GM21515 (cell line): ENCODE data around the gene DMAP1.
"Not testable (repeated sequence)": the region's sequence is repeated elsewhere in the genome, so short reads cannot be mapped to it uniquely, and the experiment has no call there.

Experiments used
- ATAC-seq: cut with Tn5 transposase; IDR thresholded peaks from one replicate; pipeline ENCODE4 v1.9.1; 2021; ENCODE audit not compliant: unreplicated experiment

The DMAP1 gene

DNA sequence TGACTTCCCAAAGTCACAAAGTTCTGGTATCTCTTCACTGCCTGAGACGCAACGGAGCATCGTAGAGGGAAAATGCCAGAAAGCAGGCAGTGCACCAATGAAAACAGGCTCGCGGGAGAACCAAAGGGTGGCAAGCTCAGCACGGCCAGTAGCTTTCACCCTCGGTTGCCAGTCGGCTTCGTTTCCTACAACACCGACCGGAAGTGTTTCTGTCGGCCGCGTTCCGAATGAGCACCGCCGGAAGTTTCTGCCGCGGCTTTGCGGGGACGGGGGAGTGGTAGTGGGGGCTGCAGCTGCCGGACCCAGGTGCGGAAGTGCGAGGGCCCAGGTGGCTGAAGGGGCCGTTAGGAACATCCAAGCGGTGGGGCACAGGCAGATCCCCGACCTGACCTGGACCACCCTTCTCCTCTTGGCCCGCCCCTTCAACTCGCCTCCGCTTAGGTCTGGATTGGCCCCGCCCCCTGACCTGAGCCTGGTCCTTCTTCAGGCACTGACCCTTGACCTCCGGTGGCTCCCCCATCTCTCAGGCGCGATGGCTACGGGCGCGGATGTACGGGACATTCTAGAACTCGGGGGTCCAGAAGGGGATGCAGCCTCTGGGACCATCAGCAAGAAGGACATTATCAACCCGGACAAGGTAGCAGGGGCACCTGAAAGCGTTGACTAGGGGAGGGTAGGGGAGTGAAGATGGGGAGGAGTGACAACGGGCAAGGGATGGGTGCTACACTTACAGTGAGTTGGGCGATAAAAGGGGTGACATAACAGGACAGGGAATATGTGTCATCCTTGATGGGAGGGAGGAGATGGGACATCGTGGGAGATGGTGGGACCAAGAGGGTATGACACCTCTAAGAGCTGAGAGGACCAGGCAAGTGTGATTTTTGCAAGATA lies at the start of gene DMAP1:
Gene DMAP1, plus strand, starts transcription at position 250 of the 891 bp plus-strand sequence. Its CDS starts 283 bp downstream, at position 533.
- ATAC-seq: peak; percentile 74

DNA sequence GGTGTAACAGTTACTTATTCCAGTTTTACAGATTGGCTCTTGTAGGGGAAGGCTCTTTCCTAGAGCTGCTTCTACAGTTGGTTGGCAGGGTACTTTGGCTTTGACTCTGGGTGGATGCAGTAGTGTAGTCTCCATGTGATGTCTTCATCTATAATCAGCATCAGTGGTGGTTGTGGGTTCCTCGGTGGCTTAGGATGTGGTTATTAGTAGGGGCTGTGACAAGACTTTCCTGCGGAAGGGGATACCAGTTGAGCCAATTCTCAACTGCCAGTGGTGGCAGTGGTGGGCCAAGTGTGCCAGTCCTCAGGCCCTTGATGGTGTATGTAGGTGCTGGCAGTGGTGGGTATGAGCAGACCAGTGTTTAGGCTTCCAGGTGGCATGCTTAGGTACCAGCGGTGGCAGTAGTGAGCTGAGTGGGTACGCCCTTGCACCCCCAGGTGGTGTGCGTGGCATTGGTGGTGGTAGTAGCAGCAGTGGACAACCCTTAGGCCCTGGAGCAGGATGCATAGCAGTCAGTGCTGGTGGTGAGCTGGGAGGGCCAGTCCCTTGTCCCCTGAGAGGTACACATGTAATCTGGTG lies 44.7 kb upstream of the DMAP1 start:
- ATAC-seq: no peak

DNA sequence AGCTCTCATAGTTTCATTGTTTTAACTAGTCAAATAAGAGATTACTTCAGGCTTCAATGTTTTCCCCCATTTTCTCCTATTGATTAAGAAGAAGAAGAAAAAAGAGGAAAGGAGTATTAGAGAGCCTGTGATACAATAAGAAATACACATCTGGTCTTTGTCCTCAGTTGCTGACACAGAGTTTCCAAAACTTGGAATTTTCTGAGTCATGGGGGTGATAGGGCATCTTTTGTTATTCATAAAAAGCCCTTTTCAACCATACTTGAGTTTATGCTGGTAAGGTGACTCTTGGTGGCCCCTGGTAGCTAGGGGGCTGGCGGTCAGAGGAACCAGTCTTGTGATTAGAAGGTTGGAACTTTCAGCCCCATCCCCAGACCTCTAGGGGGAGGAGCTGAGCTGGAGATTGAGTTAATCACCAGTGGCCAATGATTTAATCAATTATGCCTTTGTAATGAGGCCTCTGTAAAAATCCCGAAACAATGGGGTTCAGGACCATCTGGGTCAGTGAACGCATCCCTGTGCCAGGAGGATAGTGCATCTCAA lies 42.9 kb upstream of the DMAP1 start:
- no peak for ATAC-seq

GRCh38 chr1:44174630-44175029 lies 38.6 kb upstream of the DMAP1 start:
- no peak for ATAC-seq

GRCh38 chr1:44200336-44200735 lies 12.9 kb upstream of the DMAP1 start:
- no peak for ATAC-seq

- not testable (repeated sequence) for ATAC-seq
Measured at GRCh38 chr1:44206545-44206944, 6.7 kb upstream of the DMAP1 start.

DNA sequence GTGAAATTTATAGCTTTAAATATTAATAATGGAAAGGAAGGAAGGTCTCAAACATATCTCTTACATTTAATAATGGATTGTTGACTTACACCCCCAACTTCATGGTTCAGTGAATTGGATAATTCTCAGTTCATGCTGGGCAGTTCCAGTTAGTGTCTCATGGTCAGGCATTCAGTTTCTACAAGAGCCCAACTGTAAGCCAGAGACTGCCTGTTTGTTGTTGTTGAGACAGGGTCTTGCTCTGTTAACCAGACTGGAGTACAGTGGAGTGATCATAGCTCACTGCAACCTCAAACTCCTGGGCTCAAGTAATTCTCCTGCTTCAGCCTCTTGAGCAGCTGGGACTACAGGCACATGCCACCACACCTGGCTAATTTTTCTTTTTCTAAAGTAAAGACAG lies 5.0 kb upstream of the DMAP1 start:
- no peak for ATAC-seq

- ATAC-seq: no peak
Measured at GRCh38 chr1:44210595-44210994, 2.7 kb upstream of the DMAP1 start.

GRCh38 chr1:44212355-44213221 lies 683 bp upstream of the DMAP1 start:
- ATAC-seq: no peak

DNA sequence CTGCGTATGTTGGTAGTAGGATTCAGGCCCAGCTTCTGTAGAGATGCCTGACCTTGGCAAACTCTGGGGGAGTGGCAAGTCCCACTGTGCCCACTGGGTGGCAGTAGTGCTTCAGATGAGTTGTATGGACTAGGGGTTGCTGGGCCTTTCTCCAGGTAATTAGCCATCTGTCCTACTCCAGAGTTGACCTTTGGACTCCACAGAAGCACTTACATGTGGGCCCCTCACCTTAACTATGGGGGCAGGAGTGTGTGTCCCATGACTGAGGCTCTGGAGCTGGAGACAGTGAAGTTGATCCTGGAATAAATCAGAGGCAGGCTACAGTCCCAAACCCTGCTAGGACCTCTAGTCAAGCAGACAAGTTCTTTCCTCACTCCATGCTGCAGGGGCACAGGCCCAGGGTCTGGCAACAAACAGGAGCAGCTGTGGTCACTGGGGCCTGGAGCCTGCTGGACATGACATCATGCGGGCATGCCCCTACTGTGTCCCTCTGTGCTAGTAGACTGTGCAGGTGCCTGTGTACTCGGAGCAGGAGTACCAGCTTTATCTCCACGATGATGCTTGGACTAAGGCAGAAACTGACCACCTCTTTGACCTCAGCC lies 4.6 kb downstream of the DMAP1 start:
- ATAC-seq: peak; percentile 40

GRCh38 chr1:44218503-44219300 lies 5.4 kb downstream of the DMAP1 start:
- no peak for ATAC-seq

GRCh38 chr1:44219301-44219626 lies 6.0 kb downstream of the DMAP1 start:
- no peak for ATAC-seq

DNA sequence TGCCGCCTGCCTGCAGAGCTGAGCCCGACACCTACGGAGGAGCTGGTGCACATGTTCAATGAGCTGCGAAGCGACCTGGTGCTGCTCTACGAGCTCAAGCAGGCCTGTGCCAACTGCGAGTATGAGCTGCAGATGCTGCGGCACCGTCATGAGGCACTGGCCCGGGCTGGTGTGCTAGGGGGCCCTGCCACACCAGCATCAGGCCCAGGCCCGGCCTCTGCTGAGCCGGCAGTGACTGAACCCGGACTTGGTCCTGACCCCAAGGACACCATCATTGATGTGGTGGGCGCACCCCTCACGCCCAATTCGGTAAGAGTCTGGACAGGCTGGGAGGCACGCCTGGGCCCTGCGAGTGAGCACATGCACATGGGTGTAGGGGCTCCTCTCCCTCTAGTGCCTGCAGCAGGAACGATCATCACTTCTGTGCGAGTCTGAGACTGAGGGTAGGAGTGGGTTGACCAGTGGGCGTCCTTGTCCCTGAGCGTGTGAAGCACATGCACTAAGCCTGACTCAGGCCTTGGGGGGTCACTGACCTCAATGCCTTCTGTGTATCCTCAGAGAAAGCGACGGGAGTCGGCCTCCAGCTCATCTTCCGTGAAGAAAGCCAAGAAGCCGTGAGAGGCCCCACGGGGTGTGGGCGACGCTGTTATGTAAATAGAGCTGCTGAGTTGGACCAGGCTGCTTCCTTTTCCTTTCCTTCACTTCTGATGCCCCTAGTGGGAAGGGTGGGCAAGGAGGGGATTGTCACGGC lies 6.9 kb downstream of the DMAP1 start:
- no peak for ATAC-seq

DNA sequence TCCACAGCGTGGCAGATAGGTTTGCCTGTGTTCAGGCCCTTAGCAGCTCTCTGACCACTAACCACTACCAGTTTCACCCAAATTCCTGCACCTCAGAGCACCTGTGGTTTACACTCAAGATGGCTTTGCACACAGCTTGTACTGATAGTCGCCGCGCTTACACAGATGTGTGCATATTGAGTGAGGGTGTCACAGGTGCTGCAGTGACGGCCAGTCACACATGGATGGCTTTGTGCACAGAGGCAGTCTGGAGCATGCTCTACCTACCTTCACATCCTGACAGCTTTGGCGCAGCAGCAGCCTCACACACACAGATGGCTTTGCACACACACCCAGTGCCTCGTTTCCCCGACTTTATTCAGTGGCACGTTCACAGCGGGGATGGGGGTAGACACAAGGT lies 7.5 kb downstream of the DMAP1 start:
- ATAC-seq: no peak

DNA sequence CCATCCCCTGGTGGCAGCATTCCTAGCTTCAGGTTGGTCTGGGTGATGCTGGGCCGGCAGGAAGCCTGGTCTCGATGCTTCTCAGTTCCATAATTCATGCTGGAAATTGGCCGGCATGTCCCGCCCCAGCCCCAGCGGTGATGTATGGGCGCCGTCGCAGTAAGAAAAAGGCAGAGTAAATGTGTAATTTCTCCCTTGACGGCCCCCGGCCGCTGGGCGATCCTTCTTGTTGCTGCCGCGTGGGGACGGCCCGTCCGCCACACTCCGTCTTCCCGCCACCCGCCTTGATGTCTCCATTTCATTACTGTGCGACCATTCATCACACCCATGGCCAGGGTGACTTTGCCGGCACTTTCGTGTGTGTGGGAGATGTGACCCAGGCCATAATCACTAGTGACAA lies 8.5 kb downstream of the DMAP1 start:
- ATAC-seq: no peak

DNA sequence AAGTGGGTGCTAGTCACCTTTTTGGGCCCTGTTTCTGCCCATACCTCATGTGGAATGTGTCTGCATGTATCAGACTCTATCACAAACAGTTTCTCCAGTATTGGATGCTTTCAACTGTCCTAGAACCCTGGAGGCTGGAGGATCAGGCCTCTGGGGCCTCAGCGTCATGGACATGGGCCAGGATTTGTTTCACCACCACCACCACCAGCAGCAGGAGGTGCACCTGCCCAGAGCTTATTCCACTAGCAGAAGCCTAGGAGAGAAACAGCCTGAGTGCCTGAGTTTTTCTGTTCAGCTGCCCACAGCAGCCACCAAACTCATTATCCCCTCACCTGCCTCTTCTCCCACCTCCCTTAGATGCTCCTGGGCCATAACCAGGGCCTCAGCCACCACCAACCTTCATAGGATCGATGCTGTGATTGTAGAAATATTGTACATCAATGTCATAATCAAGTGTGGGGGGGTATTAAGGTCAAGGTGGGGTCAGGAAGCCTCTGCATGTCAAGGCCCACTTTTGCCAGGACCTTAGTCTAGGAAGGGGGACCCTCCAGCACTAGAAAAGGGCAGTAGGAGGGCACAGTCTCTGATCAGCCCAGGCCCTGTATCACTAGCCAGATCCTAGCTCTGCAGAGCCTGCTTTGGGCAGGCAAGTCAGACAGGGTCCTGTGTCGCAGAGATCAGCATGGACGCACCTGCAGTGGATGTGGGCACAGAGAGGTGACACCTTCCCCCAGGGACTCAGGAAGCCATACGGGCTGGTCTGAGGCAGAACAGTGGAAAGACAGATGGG lies 9.3 kb downstream of the DMAP1 start:
- no peak for ATAC-seq

- no peak for ATAC-seq
Measured at GRCh38 chr1:44223187-44223610, 9.9 kb downstream of the DMAP1 start.

- no peak for ATAC-seq
Measured at GRCh38 chr1:44225761-44226160, 12.5 kb downstream of the DMAP1 start.

DNA sequence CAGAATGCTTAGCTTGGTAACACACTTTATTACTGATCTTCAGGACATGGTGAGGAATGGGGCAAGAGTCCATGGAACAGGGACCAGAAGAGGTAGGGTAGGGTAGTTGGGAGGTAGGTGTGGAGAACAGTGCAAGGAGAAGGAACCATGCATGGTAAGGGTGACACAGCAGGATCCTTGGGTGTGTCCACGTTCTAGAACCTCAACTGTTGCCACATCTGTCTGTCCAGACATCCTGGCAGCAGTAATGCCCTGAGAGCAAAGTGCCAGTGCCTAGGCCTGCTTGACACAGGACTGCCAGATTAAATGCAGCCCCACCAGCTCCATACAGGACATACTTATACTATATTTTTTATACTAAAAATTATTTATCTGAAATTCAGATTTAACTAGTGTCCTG lies 13.9 kb downstream of the DMAP1 start:
- no peak for ATAC-seq
